ENCODE results near the gene UNKL. TPM values are rescaled to one million over a fixed set of nuclear protein-coding genes. Genes with fewer than 3 reads are reported as not detected.

UNKL gene
- polyA plus RNA-seq, 10 donors: 4.4 to 13.3 (median 7.1) TPM

DNA sequence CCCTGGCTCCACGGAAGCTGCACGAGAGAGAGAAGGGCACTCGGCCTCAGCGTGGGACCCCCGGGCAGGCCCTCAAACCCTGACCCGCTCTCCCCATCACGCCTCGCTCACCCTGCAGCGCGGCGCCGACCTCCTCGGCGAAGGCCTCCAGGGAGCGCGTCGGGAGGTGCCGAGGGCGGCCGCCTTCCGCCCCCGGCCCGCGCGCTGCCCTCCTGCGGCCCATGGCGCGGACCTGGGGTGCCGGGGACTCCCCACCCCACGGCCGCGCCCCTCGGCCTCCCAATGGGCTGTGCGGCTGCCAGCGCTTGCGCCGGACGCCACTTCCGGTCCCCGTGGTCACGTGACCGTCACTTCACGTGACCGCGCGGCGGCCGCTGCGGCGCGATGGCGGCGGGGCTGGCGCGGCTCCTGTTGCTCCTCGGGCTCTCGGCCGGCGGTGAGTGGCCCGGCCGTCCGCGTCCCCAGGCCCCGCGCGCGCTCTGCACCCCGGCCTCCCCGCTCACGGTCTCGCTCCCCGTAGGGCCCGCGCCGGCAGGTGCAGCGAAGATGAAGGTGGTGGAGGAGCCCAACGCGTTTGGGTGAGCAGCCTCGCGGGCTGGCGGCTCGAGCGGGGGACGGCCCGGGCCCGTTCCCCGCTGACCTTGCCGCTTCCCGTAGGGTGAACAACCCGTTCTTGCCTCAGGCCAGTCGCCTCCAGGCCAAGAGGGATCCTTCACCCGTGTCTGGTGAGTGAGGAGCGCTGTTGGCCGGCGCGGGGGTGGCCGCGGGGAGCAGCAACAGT, 62.7 kb downstream of the UNKL start, which contains the start of the genes GNPTG and TSR3:
TSS of gene GNPTG (plus strand) at position 350 of the 781 bp plus-strand sequence. CDS start at position 385, 35 bp downstream.
TSS of gene TSR3 (minus strand) at position 297 of the 781 bp plus-strand sequence. CDS start at position 223, 74 bp downstream.
- DNase-seq: peak; percentile 88 to 95 (median 92)

DNA sequence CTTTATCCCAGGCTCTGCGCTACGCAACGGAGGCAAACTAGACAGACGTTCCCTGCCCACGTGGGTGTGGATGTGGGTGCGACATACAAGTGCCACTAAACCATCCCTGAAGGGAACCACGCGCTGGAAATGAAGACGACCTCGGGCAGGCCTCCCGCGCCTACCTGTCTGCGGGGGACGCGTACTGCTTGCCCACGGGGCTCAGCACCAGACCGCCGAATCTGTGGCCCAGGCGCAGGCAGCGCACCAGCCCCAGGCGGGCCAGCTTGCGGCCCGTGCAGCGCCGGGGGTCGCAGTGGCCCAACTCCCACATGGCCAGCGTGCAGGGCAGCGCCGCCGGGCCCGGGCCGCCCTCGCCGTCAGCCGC, 63.3 kb downstream of the UNKL start:
- no peak for DNase-seq

DNA sequence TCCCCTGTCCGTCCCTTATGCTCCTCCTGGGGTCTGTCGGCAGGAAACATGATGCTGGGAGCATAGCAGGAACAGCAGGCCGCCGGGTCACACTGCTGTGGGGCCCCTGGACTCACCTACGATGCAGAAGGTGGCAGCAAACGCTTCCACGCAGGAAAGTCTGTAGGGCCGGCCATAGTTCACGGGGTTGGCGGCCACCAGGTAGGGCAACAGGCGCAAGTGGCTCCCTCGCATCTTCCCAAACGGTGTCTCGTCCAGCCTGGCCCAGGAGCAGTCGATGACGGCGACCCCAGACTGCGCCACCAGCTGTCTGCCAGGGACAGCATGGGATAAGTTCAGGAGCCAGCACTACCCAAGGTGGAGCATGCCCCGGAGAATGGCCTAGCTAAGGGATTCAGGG, 63.8 kb downstream of the UNKL start:
- DNase-seq: no peak

DNA sequence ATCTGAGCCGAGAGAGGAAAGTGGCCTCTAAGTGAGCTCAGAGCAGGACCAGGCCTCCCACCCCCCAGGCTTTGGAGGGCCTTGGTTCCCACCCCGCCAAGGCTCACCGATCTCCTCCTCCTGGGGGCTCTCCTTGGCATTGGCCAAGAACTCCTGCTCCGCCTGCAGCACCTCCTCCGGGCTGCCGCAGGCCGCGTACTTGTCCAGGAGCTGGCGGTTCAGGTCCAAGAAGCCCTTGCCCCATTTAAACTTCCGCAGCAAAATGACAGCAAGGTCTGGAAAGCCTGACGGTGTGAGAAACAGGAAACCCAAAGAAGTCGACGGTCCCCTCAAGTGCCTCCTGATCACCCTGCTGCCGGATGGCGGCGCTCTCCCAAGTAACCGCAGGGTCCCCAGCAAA, 64.6 kb downstream of the UNKL start:
- DNase-seq: no peak

DNA sequence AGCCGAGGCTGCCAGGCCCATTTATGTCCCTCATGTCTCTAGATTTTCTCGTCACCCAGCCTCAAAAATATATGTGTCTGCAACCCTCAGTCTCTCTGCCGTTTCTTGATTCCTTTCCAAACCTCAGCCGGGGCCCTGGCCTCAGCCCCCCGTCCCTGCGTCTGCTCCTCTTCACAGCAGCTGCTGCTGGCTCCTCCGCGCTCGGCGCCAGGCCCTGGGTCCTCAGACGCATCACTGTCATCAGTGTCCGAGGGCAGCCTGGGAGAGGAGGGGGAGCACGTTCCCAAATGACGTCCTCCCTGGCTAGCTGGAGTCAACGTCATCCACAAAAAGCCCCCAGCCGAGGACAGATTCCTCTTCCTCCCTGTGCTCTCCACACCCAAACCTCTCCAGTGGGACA, 65.2 kb downstream of the UNKL start:
- DNase-seq: no peak

DNA sequence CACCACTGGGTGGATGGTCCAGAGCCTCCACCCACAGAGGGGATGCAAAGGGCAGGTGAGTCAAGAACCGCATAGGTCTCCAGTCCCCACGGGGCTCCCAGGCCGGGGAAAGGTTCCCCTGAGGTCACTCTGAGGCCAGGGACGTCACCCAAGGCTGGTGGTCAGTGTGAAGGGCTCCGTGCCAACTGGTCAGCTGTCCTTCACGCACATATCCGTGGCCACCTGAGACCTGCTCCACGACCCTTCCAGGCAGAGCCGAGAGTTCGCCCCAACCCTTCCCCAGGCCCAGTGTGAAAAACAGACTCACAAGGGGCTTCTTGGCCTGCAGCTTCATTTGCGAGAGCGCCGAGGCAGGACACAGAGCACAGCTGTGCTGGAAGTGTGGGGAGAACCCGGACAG, 65.6 kb downstream of the UNKL start:
- DNase-seq: no peak

DNA sequence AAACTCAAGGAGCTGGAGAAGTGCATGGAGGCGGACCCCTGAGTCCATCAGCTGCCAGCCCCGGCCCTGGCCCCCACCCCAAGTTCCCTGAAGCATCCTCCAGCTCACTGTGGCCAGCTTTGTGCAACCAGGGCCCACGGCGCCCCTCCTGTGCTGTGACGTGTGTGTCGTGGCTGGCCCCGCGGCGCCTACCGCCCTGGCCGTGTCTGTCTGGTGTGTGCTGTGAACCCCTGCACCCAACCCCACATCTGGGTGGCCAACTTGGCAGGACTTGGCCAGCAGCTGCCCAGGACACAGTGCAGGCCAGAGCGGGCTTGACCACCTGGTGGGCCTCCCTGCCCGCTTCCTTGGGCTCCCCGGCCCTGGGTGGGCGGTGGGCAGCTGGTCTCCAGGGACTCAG, 66.1 kb downstream of the UNKL start:
- no peak for DNase-seq

DNA sequence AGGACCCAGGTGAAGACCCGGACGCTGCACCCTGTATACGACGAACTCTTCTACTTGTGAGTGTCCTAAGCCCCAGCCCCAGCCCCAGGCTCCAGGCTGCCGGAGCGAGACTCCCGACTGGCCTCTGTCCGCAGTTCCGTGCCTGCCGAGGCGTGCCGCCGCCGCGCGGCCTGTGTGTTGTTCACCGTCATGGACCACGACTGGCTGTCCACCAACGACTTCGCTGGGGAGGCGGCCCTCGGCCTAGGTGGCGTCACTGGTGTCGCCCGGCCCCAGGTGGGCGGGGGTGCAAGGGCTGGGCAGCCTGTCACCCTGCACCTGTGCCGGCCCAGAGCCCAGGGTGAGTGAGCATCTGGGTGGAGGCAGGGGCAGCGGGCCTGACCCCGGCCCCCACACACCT, 66.5 kb downstream of the UNKL start:
- DNase-seq: no peak

DNA sequence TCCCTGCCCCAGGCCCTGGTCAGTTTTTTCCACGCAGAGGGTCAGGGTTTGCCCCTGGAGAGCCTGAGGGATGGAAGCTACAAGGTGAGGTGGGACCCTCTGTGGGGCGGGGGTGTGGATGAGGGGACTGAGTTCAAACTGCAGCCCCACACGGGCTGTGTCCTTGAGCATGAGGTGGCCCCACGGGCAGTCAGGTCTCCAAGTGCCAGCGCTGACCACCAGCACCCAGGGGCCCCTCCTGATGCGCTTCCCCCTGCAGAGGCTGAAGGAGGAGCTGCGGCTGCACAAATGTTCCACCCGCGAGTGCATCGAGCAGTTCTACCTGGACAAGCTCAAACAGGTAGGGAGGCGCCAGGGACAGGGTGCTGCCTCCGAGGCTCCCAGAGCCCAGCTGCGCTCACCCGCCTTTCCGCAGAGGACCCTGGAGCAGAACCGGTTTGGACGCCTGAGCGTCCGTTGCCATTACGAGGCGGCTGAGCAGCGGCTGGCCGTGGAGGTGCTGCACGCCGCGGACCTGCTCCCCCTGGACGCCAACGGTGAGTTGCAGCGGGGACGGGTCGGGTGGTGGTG, 67.1 kb downstream of the UNKL start:
- DNase-seq: no peak

DNA sequence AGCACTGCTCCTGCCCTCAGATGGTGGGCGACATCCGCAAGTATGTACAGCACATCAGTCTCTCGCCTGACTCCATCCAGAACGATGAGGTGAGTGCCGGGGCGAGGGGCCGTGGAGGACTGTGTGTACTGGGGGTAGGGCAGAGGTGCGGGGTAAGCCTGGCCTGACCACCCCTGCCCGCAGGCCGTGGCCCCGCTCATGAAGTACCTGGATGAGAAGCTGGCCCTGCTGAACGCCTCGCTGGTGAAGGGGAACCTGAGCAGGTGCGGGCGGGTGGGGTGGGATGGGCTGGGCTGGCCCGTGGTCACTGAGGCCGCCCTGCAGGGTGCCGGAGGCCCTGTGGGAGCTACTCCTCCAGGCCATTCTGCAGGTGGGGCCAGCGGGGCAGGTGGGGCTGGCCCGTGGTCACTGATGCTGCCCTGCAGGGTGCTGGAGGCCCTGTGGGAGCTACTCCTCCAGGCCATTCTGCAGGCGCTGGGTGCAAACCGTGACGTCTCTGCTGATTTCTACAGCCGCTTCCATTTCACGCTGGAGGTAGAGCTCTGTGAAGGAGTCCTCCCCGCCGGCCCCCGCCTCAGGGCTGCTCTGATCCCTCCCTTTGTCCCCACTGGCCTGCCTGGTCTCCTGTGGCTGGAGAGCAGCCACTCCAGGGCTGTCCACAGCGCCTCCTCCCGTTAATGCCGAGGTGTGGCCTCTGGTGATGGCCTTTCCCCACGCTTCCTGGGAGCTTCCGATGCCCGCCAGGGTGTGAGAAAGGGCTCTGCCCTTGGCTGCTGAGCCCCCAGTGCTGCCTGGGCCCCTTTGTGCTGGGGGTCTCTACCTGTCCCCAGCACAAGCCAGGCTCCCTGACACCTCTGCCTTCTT, 67.8 kb downstream of the UNKL start:
- DNase-seq: no peak

DNA sequence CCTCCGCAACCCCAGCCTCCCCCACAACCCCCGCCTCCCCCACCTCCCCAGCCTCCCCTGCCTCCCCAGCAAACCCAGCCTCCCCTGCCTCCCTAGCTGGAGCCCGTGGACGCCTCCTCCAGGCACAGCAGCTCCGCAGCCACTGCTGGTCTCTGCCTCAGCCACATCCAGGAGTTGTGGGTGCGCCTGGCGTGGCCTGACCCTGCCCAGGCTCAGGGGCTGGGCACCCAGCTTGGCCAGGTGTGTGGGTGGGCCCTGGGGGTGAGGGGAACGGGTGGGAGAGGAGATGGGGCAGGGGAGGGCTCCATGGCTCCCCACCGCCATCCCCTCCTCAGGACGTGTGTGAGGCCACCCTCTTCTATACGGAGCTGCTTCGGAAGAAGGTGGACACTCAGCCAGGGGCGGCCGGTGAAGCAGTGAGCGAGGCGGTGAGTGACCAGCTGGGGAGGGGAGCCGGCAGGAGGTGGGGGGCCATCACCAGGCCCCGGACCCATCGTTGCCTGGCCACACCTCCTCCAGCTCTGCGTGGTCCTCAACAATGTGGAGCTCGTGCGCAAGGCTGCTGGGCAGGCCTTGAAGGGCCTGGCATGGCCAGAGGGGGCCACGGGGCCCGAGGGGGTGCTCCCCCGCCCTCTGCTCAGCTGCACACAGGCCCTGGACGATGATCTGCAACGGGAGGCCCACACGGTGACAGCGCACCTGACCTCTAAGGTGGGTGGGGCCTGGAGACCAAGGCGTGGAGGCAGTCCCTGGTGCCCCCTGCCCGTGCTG, 68.7 kb downstream of the UNKL start:
- no peak for DNase-seq

DNA sequence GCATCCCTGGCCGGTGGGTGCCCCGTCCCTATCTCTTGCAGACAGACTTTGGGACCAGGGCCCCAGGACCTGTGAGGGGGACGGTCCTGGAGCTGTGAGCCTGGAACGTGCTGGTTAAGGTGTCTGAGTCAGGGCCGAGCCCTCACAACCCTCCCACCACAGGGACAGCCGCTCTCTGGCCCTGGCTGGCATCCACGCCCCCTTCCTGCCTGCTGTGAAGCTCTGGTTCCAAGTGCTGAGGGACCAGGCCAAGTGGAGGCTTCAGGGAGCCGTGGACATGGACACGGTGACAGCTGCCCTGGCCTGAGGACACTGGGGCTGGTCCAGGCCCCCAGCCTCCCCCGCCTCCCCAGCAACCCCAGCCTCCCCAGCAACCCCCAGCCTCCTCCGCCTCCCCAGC, 69.4 kb downstream of the UNKL start:
- DNase-seq: no peak

DNA sequence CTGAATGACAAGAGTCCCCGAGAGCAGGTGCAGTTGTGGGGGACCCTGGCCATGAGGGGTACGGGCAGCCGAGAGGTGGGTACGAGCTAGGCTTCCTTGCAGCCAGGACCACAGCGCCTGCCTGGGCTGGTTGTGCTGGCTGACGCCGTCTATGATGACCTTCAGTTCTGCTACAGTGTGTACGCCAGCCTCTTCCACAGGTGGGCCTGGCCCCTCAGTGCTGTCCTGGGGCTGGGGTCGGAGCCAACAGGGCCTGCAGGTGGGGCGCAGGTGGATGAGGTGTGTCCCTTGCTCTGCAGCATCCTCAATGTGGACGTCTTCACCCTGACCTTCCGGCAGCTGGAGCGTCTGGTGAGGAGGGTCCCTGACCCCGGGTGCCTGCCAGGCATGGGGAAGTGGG, 70.0 kb downstream of the UNKL start:
- no peak for DNase-seq

DNA sequence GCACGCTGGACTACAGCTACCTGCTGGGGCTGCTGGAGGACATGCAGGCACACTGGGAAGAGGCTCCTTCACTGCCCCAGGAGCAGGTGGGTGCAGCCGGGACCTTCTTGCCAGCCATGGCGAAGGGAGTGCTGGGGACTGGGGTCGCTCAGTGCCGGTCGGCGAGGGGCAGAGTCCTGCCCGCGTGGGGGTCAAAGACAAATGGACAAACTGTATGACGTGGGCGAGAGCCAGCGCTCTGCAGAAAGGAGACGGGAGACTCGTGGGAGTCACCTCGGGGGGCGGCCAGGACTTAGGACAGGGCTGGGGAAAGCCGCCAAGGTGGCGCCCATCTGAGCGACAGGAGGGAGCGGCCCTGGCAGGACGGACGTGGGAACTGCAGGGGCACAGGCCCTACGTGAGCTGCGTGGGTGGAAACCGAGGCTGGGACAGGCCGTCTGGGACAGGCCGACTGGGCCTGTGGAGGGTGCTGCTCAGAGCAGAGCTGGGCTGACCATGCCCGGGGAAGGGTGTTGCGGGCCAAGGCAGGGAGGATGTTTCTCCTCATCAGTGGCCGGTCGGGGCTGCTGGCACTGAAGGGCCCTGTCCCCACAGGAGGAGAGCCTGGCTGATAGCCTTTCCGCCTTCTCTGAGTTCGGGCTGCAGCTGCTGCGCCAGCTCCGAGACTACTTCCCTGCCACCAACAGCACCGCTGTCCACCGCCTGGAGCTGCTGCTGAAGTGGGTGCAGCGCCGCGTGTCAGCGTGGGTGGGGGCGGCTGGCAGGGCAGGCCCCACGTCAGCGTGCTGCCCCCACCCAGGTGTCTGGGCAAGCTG, 70.9 kb downstream of the UNKL start:
- no peak for DNase-seq

DNA sequence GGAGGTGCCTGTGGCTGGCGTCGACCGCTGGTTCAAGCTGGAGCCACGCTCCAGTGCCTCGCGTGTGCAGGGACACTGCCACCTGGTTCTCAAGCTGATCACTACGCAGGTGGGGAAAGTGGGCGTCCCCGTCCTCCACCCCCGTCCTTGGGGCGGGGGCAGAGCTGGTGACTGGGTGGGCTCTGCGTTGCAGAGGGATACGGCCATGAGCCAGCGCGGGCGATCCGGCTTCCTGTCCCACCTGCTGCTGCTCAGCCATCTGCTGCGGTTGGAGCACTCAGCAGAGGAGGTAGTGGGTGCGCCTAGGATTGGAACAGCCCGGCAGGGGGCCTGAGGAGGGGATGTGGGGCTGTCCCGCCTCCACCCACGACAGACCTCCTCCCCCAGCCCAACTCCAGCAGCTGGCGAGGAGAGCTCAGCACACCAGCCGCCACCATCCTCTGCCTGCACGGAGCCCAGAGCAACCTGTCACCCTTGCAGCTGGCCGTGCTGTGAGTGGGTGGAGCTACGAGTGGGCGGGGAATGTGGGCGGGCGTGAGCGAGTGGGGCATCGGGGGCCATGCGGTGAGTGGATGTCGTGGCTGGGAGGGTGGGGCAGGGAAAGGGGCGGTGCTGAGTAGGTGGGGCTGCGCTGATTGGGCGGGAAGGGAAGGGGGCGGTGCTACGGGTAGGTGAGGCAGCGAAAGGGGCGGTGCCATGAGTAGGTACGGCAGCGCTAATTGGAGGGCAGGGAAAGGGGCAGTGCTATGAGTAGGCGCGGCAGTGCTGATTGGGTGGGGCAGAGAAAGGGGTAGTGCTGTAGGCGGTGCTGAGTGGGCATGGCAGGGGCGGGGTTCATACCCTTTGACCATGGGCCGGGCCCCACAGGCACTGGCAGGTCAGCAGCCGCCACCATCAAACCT, 71.7 kb downstream of the UNKL start:
- peak; percentile 47 to 78 (median 67) for DNase-seq

DNA sequence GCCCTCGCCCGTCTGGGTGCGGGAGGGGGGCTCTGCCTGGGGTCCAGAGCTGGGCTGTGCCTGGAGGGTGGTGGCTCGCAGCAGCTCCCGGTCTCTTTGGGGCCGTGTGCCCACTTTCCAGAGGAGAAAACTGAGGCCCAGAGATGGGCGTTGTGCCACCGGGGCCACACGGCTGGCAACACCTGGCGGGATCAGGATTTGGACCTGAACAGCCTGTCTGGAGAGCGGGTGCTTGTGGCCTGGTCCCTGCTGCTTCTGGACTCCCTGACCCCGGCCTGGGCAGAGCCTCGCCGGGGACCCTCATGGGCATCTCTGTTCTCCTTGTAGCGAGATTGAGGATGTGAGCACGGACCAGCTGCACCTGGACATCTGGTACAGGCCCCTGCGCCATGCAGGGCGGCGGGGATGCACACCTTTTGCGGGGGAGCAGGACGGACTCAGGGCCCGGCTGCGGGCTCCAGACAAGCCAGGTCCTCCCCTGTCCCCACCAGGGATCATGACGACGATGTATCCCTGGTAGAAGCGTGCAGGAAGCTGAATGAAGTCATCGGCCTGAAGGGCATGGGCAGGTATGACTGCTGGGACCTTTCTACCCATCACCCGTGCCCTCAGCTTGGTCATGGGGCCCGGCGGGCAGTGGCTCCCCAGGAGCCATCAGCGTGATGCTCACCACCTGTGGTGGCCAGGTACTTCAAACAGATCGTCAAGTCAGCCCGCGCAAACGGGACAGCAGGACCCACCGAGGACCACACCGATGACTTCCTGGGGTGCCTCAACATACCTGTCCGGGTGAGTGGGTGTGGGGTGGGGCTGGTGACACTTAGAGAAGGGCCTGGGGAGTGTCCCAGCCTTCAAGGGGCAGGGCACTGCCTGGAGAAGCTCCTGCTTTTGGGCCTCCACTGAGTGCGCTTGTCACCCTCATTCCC, 72.7 kb downstream of the UNKL start:
- no peak for DNase-seq

DNA sequence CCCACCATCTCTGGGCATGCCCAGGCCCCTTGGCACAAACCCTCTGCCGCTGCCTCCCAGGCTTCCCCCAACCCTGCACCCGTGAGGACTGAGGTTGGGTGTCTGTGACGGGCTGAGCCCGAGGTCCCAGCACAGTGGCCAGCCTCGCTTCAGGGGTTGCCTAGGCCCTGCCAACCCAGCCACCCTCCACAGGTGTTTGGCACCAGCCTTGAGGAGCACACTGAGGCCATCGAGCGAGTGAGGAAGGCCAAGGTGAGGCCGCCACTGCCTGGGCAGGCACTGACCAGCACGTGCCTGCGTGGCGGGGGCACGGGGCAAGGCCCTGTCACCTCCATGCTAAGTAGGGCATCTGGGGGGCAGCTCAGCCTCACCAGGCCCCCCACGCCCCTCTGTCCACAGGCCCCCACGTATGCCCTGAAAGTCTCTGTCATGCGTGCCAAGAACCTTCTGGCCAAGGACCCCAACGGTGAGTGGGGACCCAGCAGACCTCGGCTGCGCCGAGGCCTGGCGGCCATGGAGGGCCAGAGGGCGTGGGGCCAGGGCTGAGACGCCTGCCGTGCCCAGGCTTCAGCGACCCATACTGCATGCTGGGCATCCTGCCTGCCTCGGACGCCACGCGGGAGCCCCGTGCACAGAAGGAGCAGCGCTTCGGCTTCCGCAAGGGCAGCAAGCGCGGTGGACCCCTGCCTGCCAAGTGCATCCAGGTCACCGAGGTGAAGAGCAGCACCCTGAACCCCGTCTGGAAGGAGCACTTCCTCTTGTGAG, 73.6 kb downstream of the UNKL start:
- no peak for DNase-seq
